PFSK-1 (cell line): Measurements from ENCODE around the gene MAP3K6.

Source experiments
- FOXP2 ChIP-seq: optimal IDR thresholded peaks from 2 replicates; pipeline ENCODE3; 2011; ENCODE audit warnings: borderline replicate concordance, control low read depth, inconsistent platforms; ENCODE audit not compliant: insufficient read depth; ENCODE audit errors: extremely low read length, extremely low read depth
- POLR2AphosphoS5 ChIP-seq: IDR thresholded peaks from 2 replicates; pipeline ENCODE4 v1.6.1; 2012; ENCODE audit warnings: low read depth, mild to moderate bottlenecking, control low read depth, low read length, moderate library complexity
- REST ChIP-seq, 2 experiments: IDR thresholded peaks; 2 replicates each; pipeline versions ENCODE4 v1.6.1 to v1.8.0; 2011 to 2012; ENCODE audit warnings: low read depth in 2 of 2, low read length in 2 of 2, control low read depth in 1 of 2, inconsistent platforms in 1 of 2, mild to moderate bottlenecking in 1 of 2, moderate library complexity in 1 of 2; ENCODE audit not compliant: insufficient read depth in 1 of 2
- SIN3A ChIP-seq: IDR thresholded peaks from 2 replicates; pipeline ENCODE4 v1.6.1; 2012; ENCODE audit warnings: mild to moderate bottlenecking, low read length, moderate library complexity, borderline replicate concordance; ENCODE audit not compliant: insufficient read depth
- TAF1 ChIP-seq: IDR thresholded peaks from 2 replicates; pipeline ENCODE4 v1.6.1; 2012; ENCODE audit warnings: low read length, control low read depth, borderline replicate concordance; ENCODE audit not compliant: insufficient read depth

GRCh38 chr1:27400082-27400962 lies 33.6 kb upstream of the MAP3K6 start:
- TF ChIP-seq POLR2AphosphoS5, result no peak
- TF ChIP-seq REST (IDR thresholded peaks at IDR 0.05; ENCODE audit: insufficient read depth in 1 of 2, low read depth in 2 of 2, low read length in 2 of 2), result no peak
- TF ChIP-seq SIN3A, result no peak
- TF ChIP-seq TAF1, result no peak
- no peak for TF ChIP-seq FOXP2
